ENCODE results near the gene FRY.

DNA sequence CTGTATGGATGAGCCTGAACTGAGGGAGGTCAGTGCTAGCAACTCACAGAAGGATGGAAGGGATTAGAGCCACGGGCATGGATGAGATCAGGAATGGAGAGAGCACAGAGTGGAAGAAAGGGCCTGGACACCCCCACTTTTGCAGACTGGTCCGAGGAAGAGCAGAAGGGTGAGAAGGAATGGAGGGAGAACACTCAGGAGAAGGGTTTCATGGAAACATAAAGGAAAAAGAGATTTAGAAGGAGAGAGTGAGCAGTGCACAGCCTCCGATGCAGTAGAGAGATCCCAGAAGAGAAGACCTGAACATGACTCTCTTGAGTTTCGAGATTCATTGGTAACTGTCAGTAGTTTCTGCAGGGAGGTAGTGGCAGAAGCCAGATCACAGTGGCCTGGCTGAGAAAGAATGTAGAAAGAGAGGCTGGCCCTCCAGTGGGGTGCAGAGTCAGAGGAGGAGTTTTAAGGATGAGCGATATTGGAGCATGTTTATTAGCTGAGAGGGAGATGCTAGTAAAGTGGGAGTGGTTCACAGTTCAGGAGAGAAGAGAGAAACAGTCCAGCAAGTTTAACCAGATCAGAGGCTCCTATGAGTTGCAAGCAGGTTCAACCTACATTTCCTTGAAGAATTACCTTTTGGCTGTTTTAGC lies 174.6 kb downstream of the FRY start:
- no peak for TF ChIP-seq CTCF (IDR thresholded peaks at IDR 0.05)
- no peak for TF ChIP-seq EZH2 (IDR thresholded peaks at IDR 0.05; ENCODE audit: borderline replicate concordance, insufficient read depth, low read depth, low read length, poor library complexity, severe bottlenecking)

Measured in B cell (primary cell).